H1 (cell line): Measurements from ENCODE around the gene TSPAN8. TPM values are rescaled to one million over a fixed set of nuclear protein-coding genes. Genes with fewer than 3 reads are reported as not detected.

Experiments
- CTCF ChIA-PET: fragments of 300-600 bp; sonication (Branson Sonifier 250); formaldehyde crosslinking; loops from one replicate; lab custom pipeline; 2021; ENCODE audit not compliant: partially characterized antibody; lab: Charles Lee
- POLR2A ChIA-PET: fragments of 300-600 bp; sonication (Branson Sonifier 250); formaldehyde crosslinking; loops from one replicate; lab custom pipeline; 2021; ENCODE audit warnings: inconsistent platforms; ENCODE audit not compliant: partially characterized antibody; lab: Charles Lee
- DNase-seq, 2 experiments: peaks; one replicate each; pipeline versions ENCODE4 v3.0.0 to v3.0.0-alpha.2; 2010 to 2022; ENCODE audit warnings: low spot score in 2 of 2, low read depth in 1 of 2, mixed read lengths in 1 of 2
- FAIRE-seq: peaks from 2 replicates; lab custom pipeline; 2011; peaks lifted over from hg19 to GRCh38; lab: Jason Lieb, UNC
- H2AFZ ChIP-seq: 2 replicates; pipeline ENCODE4 v1.8.1; 2012; ENCODE audit warnings: low read length, inconsistent platforms
- H2AK5ac ChIP-seq: 2 replicates; pipeline ENCODE4 v1.6.1; 2013; ENCODE audit warnings: low read depth, low read length
- H2BK120ac ChIP-seq: replicated peaks from 2 replicates; pipeline ENCODE3; 2013; ENCODE audit warnings: low read depth, low read length, inconsistent platforms
- H2BK12ac ChIP-seq: 2 replicates; pipeline ENCODE4 v1.6.1; 2013; ENCODE audit warnings: low read depth, low read length
- H2BK15ac ChIP-seq: 2 replicates; pipeline ENCODE4 v1.6.1; 2013; ENCODE audit warnings: low read length
- H2BK20ac ChIP-seq: 2 replicates; pipeline ENCODE4 v1.6.1; 2013; ENCODE audit warnings: low read length
- H2BK5ac ChIP-seq: 2 replicates; pipeline ENCODE4 v1.6.1; 2013; ENCODE audit warnings: low read depth, low read length
- H3K14ac ChIP-seq: 2 replicates; pipeline ENCODE4 v1.6.1; 2013; ENCODE audit warnings: inconsistent platforms; ENCODE audit not compliant: insufficient read length
- H3K18ac ChIP-seq: 2 replicates; pipeline ENCODE4 v1.6.1; 2013; ENCODE audit warnings: low read length; ENCODE audit errors: extremely low read depth
- H3K23ac ChIP-seq: 2 replicates; pipeline ENCODE4 v1.6.1; 2013; ENCODE audit warnings: inconsistent platforms; ENCODE audit not compliant: insufficient read length
- H3K23me2 ChIP-seq: 2 replicates; pipeline ENCODE4 v1.6.1; 2013; ENCODE audit warnings: low read depth, low read length
- H3K27ac ChIP-seq: 2 replicates; pipeline ENCODE4 v1.6.1; 2011; ENCODE audit warnings: low read depth, low read length, inconsistent platforms
- H3K27me3 ChIP-seq, 4 experiments: replicated peaks in 1 of 4; 1 replicate in 1 of 4; 2 replicates in 3 of 4; pipeline versions ENCODE4 v1.6.1 to v1.8.1; 2011 to 2013; ENCODE audit warnings: low read length in 3 of 4, mild to moderate bottlenecking in 3 of 4, inconsistent platforms in 2 of 4, mixed read lengths in 2 of 4, moderate library complexity in 1 of 4; ENCODE audit not compliant: control insufficient read depth in 3 of 4, insufficient read depth in 3 of 4; ENCODE audit errors: extremely low read depth in 1 of 4
- H3K36me3 ChIP-seq, 4 experiments: 2 replicates each; pipeline versions ENCODE4 v1.6.1 to v1.8.1; 2011 to 2013; ENCODE audit warnings: mild to moderate bottlenecking in 4 of 4, low read length in 3 of 4, moderate library complexity in 2 of 4, control low read depth in 1 of 4, inconsistent platforms in 1 of 4; ENCODE audit not compliant: insufficient read depth in 4 of 4, control insufficient read depth in 2 of 4
- H3K4ac ChIP-seq: replicated peaks from 2 replicates; pipeline ENCODE3; 2013; ENCODE audit warnings: low read length, low read depth, mixed read lengths, inconsistent platforms; ENCODE audit not compliant: insufficient read length
- H3K4me1 ChIP-seq, 4 experiments: replicated peaks in 1 of 4; 1 replicate in 1 of 4; 2 replicates in 3 of 4; pipeline versions ENCODE4 v1.6.1 to v1.8.1; 2011 to 2013; ENCODE audit warnings: low read length in 3 of 4, inconsistent platforms in 2 of 4, mixed read lengths in 1 of 4; ENCODE audit not compliant: insufficient read depth in 4 of 4, control insufficient read depth in 3 of 4
- H3K4me2 ChIP-seq, 2 experiments: 2 replicates each; pipeline versions ENCODE4 v1.6.1 to v1.8.1; 2011 to 2013; ENCODE audit warnings: low read depth in 2 of 2, low read length in 2 of 2, control low read depth in 1 of 2, inconsistent platforms in 1 of 2, mild to moderate bottlenecking in 1 of 2; ENCODE audit not compliant: insufficient read depth in 1 of 2
- H3K4me3 ChIP-seq, 4 experiments: fragments of 200-600, 300-600 bp in 1 of 4; sonication (generic), shearing (Covaris generic), sonication (Bioruptor Twin) in 1 of 4; 2 replicates each; pipeline versions ENCODE4 v1.5.1 to v1.8.1; 2011 to 2016; ENCODE audit warnings: low read length in 4 of 4, low read depth in 3 of 4, control low read depth in 2 of 4, inconsistent platforms in 2 of 4, mild to moderate bottlenecking in 2 of 4, mixed read lengths in 1 of 4, moderate library complexity in 1 of 4; ENCODE audit not compliant: insufficient read depth in 2 of 4; ENCODE audit errors: extremely low read depth in 1 of 4
- H3K56ac ChIP-seq: replicated peaks from 2 replicates; pipeline ENCODE3; 2013; ENCODE audit warnings: low read depth, mild to moderate bottlenecking, mixed read lengths, low read length, inconsistent platforms; ENCODE audit not compliant: insufficient read length
- H3K79me1 ChIP-seq: 2 replicates; pipeline ENCODE4 v1.6.1; 2013; ENCODE audit warnings: low read depth, low read length, control low read depth
- H3K79me2 ChIP-seq, 2 experiments: 2 replicates each; pipeline versions ENCODE4 v1.6.1 to v1.8.1; 2012 to 2013; ENCODE audit warnings: low read length in 2 of 2, mild to moderate bottlenecking in 2 of 2, inconsistent platforms in 1 of 2; ENCODE audit not compliant: insufficient read depth in 2 of 2, control insufficient read depth in 1 of 2
- H3K9ac ChIP-seq, 4 experiments: replicated peaks in 1 of 4; 1 replicate in 1 of 4; 2 replicates in 3 of 4; pipeline versions ENCODE4 v1.6.1 to v1.8.1; 2011 to 2013; ENCODE audit warnings: low read depth in 3 of 4, low read length in 3 of 4, control low read depth in 2 of 4, mild to moderate bottlenecking in 2 of 4, moderate library complexity in 2 of 4, inconsistent platforms in 1 of 4; ENCODE audit errors: extremely low read depth in 1 of 4
- H3K9me3 ChIP-seq, 2 experiments: 2 replicates each; pipeline versions ENCODE4 v1.6.1 to v1.8.1; 2012 to 2013; ENCODE audit warnings: mild to moderate bottlenecking in 2 of 2, moderate library complexity in 2 of 2, control low read depth in 1 of 2, inconsistent platforms in 1 of 2, low read depth in 1 of 2, low read length in 1 of 2, mixed read lengths in 1 of 2; ENCODE audit not compliant: insufficient read depth in 2 of 2
- H4K20me1 ChIP-seq, 2 experiments: replicated peaks in 1 of 2; 2 replicates each; pipeline versions ENCODE3 to v1.8.1; 2011 to 2013; ENCODE audit warnings: inconsistent platforms in 2 of 2, low read length in 2 of 2, mild to moderate bottlenecking in 1 of 2; ENCODE audit not compliant: insufficient read depth in 2 of 2, control insufficient read depth in 1 of 2
- H4K5ac ChIP-seq: 2 replicates; pipeline ENCODE4 v1.6.1; 2013; ENCODE audit warnings: low read length, low read depth, mixed read lengths, inconsistent platforms; ENCODE audit not compliant: insufficient read length
- H4K8ac ChIP-seq: 2 replicates; pipeline ENCODE4 v1.8.0; 2013; ENCODE audit warnings: mild to moderate bottlenecking, moderate library complexity, low read length, inconsistent platforms; ENCODE audit not compliant: insufficient read depth; ENCODE audit errors: extremely low read depth
- H4K91ac ChIP-seq: replicated peaks from 2 replicates; pipeline ENCODE3; 2013; ENCODE audit warnings: low read length, mixed read lengths, inconsistent platforms; ENCODE audit not compliant: insufficient read length
- CEBPB ChIP-seq: IDR thresholded peaks from 2 replicates; pipeline ENCODE4 v1.6.1; 2012; ENCODE audit warnings: low read depth, low read length
- CTCF ChIP-seq, 3 experiments: IDR thresholded peaks; 1 replicate in 2 of 3; 2 replicates in 1 of 3; pipeline versions ENCODE4 v1.5.1 to v1.6.1; 2011; ENCODE audit warnings: low read length in 3 of 3, mild to moderate bottlenecking in 3 of 3, inconsistent platforms in 2 of 3, low read depth in 1 of 3, moderate library complexity in 1 of 3; ENCODE audit not compliant: insufficient read depth in 1 of 3; ENCODE audit errors: control extremely low read depth in 1 of 3
- RAD21 ChIP-seq, 2 experiments: IDR thresholded peaks in 1 of 2; conservative IDR thresholded peaks in 1 of 2; 2 replicates each; pipeline ENCODE4 v1.6.1; 2011; ENCODE audit warnings: low read depth in 2 of 2, low read length in 2 of 2, improper control_type of control experiment in 1 of 2, inconsistent platforms in 1 of 2, mild to moderate bottlenecking in 1 of 2, moderate library complexity in 1 of 2
- SP2 ChIP-seq: IDR thresholded peaks from 2 replicates; pipeline ENCODE4 v1.6.1; 2012; ENCODE audit warnings: mild to moderate bottlenecking, low read length, inconsistent platforms
- WGBS, 2 experiments: shearing (Covaris generic) in 1 of 2; methylation state at CpG; one replicate each; pipeline versions ENCODE4 v1.1.6 to v1.1.7; 2013 to 2015; ENCODE audit warnings: low lambda C conversion rate in 2 of 2, mixed read lengths in 2 of 2, inconsistent platforms in 1 of 2, low coverage in 1 of 2, missing lambda C conversion rate in 1 of 2; ENCODE audit not compliant: insufficient replicate concordance in 2 of 2, insufficient coverage in 1 of 2, insufficient read length in 1 of 2; ENCODE audit errors: extremely low coverage in 1 of 2, missing lambda C conversion rate in 1 of 2; 5-methylcytosine and 5-hydroxymethylcytosine counted together
- polyA plus RNA-seq, 7 experiments: library from polyadenylated mRNA; depleted of rRNA in 3 of 7; stranded (reverse) in 5 of 7; unstranded in 2 of 7; fragments of >200 nt in 5 of 7; fragments of 200-250 nt in 2 of 7; gene quantifications; 1 replicate in 5 of 7; 2 replicates in 1 of 7; 4 replicates in 1 of 7; pipeline versions ENCODE4 v1.2.1 to v1.2.3, GENCODE V29; 2011 to 2013; ENCODE audit warnings: missing spikeins in 2 of 7, mixed read lengths in 2 of 7
- total RNA-seq: library from RNA; stranded (reverse); fragmentation: NEBNext Ultra II Directional; extraction: Animal tissue kit (Norgen Biotek cat#: 25700); gene quantifications from 2 replicates; pipeline ENCODE4 v1.2.1, GENCODE V29; 2021

The TSPAN8 gene
- total and polyA plus RNA-seq, 2 of the 8 experiments (the other 6 are each of a cell fraction or from before 2014, with no cell fraction given), result not detected

- no peaks in the 10 kb centered on the region for H4K20me1 ChIP-seq
- no peak overlapping the region for H3K27ac ChIP-seq
- TF ChIP-seq CEBPB, result no peak
- TF ChIP-seq SP2, result no peak
- peak in 1 of 3 experiments; percentile 28; a peak in 1 of 4 replicates for TF ChIP-seq CTCF (IDR thresholded peaks at IDR 0.05; ENCODE audit: control extremely low read depth in 1 of 3, insufficient read depth in 1 of 3, low read depth in 1 of 3, low read length in 3 of 3)
- peak; percentile 24 to 40; a peak in 3 of 4 replicates for TF ChIP-seq RAD21 (IDR thresholded peaks at IDR 0.05 in 1 of 2, conservative IDR thresholded peaks at IDR 0.05 in 1 of 2; ENCODE audit: low read depth in 2 of 2, low read length in 2 of 2)
- TF ChIP-seq, all 59 proteins: peak for 2
- Histone ChIP-seq H3K79me1 (no peaks in the 10 kb centered on the region), H2AFZ (no peak overlapping the region), H3K23ac (no peak overlapping the region), H2BK12ac (no peak overlapping the region), H4K91ac (no peak overlapping the region), H3K18ac (no peak overlapping the region), H2BK120ac (no peak overlapping the region), H3K4me1 (no peaks in the 10 kb centered on the region), H2AK5ac (no peak overlapping the region), H3K36me3 (no peaks in the 10 kb centered on the region), H4K5ac (no peak overlapping the region), H3K4me2 (no peak overlapping the region), H3K14ac (no peak overlapping the region), H3K27me3 (no peaks in the 10 kb centered on the region), H2BK5ac (no peak overlapping the region), H3K4ac (no peak overlapping the region), H3K9ac (no peak overlapping the region), H3K23me2 (no peaks in the 10 kb centered on the region), H3K79me2 (no peaks in the 10 kb centered on the region), H2BK20ac (no peak overlapping the region), H3K56ac (no peak overlapping the region), H4K8ac (no peak overlapping the region), H3K4me3 (no peak overlapping the region), H2BK15ac (no peak overlapping the region), H3K9me3 (no peaks in the 10 kb centered on the region)
- 87% methylated on average over 3 of the region's 3 CpGs; no CpG with 5 or more reads in 1 of the 2 experiments for WGBS, 2 experiments
- ChIA-PET POLR2A (no interaction called here), CTCF (interaction anchor here (0.5 to 1.3 kb wide), 4 partner anchors 11 to 542 kb away, joined by 3 to 4 read pairs (median 3); no protein-coding TSS in a partner anchor)
- FAIRE-seq (no peak), DNase-seq (no peak)
Observed at GRCh38 chr12:71138011-71138410, 19.8 kb downstream of the TSPAN8 start.
